B cell (primary cell): Measurements from ENCODE around the gene ARL4C.

ENCODE experiments used
- EZH2 ChIP-seq: IDR thresholded peaks from 2 replicates; pipeline ENCODE4 v1.6.1; 2012; ENCODE audit warnings: borderline replicate concordance, low read depth, mild to moderate bottlenecking, moderate library complexity, low read length; ENCODE audit not compliant: insufficient read depth, poor library complexity, severe bottlenecking
- TF ChIP-seq, protein P1 (sequence below): fragments of 200-600 bp; IDR thresholded peaks from one replicate; pipeline ENCODE4 v1.8.0; 2022; ENCODE audit warnings: antibody characterized with exemption, mild to moderate bottlenecking

- TF ChIP-seq, protein P1, sequence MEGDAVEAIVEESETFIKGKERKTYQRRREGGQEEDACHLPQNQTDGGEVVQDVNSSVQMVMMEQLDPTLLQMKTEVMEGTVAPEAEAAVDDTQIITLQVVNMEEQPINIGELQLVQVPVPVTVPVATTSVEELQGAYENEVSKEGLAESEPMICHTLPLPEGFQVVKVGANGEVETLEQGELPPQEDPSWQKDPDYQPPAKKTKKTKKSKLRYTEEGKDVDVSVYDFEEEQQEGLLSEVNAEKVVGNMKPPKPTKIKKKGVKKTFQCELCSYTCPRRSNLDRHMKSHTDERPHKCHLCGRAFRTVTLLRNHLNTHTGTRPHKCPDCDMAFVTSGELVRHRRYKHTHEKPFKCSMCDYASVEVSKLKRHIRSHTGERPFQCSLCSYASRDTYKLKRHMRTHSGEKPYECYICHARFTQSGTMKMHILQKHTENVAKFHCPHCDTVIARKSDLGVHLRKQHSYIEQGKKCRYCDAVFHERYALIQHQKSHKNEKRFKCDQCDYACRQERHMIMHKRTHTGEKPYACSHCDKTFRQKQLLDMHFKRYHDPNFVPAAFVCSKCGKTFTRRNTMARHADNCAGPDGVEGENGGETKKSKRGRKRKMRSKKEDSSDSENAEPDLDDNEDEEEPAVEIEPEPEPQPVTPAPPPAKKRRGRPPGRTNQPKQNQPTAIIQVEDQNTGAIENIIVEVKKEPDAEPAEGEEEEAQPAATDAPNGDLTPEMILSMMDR, result no peak
- TF ChIP-seq EZH2, result no peak
These were observed 21.1 kb upstream of the ARL4C start for GRCh38 chr2:234517971-234518370.
